ENCODE measurements around the gene NNAT.
"Not testable (repeated sequence)": the region's sequence is repeated elsewhere in the genome, so short reads cannot be mapped to it uniquely, and the experiment has no call there.

The NNAT gene

DNA sequence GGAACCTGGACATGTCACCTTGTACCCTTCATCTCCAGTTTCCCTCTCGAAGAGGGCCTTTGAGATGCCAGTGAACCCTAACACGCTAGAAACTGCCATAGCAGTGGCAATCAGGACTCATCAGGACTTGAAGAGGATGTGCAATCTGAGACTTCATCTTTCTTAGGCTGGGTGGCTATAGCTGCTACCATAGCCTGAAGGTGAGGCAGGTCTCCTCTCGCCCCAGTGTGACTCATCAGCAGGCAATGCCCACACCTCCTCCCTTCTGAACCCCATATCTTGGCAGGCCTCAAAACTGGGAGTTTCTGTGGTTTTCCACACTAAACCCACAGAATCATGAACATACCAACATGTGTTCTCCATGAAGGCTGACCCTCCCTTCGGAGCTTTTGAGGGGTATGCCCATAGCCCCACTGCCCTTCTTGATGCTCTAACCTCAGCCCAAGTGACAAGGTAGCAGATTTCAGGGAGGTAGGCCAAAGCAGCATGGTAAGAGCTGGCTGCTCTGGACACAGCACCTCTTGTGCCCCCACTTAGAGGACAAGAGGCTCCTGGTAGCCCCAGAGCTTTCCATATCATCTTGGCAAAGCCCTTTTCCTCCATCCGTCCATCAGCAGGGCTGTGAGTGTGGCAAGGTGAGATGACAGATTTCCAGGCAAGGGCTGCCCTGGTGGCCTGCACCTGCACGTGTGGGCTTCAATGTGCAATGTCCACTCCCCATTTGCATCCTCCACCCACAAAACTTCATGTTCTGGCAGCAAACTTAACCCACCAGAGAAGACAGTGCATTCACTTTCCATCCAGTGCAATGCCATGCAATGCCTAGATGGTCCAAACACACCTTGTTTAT, 4.0 kb downstream of the NNAT start:
- peak in 1 of 2 donors; percentile 16 for DNase-seq

DNA sequence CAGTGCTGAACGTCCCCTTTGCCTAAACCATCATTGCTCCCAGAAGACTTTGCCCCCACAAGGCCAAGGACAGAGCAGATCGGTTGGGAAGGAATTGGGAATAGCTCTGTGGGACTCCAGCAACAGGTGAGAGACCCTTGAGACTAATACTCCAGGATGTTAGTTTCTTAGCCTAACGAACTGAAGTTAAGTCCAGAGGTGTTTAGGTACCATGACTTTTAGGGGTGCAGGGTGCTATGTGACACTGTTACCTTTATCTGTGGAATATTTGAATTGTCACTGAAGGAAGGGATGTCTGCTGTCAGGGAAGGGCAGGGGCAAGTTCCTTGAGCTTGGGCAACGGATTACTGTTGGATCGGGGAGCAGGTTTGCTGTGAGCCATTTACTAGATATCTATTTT, 4.8 kb downstream of the NNAT start:
- no peak for DNase-seq

DNA sequence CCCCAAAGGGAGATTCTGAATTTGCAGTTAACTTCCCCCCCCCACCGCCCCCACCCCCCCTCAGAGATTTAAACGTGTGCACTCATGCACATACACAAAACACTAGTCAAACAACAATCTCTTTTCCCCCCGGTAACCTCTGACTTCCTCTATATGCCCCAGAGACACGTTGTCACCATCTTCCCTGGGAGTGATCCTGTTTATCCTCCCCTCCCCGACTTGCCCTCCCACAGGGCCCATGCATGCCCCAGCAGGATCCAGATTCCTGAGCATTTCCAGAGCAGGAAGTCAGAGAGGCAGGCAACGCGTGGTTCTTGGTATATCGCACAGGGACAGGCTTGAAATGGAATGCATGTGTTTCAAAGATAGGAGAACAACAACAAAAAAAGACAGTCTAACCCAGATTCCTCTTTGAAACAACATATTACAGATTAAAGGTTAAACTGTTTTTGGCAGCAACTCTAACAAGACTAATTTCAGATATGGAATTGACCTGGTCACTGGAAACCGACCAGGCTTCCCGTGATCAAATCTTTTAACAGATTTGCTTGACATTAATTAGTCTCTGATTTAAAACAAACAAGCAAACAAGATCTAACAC, 5.3 kb downstream of the NNAT start:
- no peak for DNase-seq

DNA sequence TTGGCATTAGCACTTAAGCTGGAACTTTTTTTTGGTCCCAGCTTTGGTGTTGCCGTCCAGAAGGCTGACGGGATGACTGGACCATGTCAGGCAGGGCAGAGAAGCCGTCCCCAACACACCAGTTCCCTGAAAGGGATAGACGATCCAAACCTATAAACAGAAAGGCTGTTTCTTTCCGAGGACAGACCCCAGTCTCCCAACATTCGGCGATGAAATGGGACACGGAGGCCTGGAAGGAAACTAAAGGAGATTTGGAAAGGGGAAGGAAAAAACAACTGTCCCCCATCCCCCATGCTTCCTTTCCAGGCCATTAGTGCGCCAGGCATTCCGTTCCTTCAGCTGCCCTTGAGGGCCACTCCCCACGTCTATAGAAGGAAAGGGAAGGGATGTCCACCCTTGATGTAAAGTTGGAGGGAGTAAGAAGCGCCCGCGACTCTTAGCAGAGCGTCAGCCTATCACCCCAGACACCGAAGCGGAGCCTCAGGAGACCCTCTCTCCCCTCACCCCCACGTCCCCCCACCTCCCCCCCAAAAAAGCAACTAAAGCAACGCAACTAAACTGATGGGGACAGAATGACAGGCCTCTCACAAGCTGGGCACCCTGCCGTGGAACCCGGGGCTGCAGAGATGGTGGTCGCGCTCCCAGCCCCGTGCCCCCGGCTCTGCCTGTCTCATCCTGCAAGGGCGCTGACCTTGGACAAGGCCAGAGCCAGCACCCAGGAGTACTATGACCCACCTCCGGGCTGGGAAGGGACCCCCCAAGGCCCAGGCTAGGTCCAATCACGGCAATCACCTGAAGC, 6.0 kb downstream of the NNAT start:
- no peak for DNase-seq

DNA sequence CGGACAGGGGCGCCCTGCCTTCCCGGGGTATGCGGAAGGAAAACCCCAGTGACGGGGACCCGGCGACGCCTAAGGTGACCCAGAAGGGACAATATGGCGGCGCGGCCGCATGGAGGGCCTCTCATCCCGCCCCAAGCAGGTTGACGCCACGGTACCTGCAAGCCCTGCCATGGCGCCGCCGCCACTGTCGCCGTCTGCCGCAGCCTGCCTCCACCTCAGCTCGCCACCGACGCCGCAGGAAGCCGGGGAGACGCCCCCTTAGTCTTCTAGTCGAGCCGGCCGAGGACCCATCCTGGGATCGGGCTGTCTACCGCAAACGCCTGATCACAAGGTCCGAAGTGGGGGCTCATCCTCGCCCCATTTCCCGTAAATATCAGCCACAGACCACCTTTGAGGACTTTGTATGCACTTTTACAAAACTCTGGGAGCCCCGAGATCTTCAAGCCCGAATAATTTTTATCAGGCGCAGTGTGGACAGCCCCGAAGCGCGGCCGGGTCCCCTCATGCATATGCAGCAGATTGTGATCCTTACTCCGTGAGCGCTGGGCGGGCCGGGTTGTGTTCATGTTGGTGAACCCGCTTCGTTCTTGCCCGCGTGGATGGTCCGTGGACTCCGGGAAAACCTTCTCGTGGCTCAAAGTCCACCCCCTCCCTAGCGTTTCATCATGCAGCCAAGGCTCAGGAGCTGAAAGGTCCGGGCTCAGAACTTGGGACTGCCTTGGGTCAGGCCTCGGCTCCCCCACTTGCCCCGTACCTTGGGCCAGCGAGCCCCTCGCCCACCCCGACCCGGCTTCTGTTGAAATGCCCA, 6.8 kb downstream of the NNAT start, which contains the start of gene BLCAP:
TSS of gene BLCAP (minus strand) at position 239 of the 808 bp plus-strand sequence. CDS start 8,702 bp downstream, outside the sequence.
- peak; percentile 93 for DNase-seq

DNA sequence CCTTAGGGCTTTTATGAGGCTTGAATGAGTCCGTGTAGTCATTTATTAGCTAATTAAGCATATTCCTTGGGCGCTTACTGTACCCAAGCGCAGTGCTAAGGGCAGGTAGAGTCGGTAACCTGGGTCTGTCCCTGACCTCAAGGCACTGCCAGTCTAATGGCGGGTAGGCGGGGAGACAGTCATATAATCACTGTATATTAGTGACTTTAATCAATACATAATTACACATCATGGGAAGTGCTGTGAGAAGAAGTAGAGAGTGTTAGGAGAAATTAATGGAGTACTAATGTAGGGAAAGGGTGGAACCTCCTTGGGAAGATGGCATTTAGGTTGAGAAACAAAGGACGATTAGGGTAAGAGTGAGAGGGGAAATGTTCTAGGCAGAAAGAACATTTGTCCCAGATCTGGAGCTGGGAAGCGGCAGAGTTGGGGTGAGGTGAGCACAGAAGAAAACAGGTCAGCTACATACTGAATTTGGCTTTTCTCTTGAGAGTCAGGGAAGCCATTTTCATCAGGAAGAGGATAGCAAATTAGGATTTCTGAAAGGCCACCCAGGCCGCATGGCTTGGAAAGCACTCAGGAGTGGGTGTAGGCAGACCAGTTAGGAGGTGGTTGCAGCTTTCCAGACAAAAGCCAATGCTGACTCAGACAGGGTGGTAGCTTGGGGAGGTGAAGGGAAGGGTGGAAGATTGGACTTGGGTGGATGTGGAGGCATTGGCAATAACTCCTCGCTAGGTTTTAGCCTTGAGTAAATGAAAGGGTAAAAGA, 7.6 kb downstream of the NNAT start:
- DNase-seq = no peak

DNA sequence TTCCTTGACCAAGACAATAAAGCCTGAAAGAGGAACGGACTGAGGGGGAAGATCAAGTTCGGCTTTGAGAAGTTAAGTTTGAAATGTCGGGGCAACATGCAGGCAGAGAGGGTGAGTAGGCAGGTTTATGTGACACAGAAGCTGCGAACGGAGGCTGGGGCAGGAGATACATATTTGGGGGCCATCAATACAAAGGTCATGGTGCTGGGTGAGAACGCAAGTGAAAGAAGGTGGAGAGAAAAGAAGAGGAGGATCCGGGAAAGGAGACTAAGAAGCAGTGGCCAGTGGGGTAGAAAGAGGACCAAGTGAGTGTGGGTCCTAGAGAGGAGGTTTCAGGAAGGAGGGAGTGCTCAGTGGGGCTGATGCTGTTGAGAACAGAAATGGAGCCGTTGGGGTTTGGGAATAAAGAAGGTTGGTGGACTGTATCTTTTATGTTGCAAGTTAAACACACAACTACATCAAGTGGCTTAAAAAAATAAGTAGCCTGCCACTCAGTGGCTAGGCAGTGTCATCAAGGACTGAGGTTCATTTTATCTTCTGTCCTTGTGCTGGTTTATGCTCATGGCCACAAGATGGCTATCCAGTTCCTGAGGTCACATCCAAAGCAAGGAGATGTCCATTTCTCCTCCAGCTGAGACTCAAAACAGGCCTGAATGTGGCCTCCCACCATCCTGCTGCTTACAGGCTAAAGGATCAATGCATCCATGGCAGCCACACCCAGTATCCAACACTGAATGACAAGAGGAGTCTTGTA, 8.3 kb downstream of the NNAT start:
- no peak for DNase-seq

DNA sequence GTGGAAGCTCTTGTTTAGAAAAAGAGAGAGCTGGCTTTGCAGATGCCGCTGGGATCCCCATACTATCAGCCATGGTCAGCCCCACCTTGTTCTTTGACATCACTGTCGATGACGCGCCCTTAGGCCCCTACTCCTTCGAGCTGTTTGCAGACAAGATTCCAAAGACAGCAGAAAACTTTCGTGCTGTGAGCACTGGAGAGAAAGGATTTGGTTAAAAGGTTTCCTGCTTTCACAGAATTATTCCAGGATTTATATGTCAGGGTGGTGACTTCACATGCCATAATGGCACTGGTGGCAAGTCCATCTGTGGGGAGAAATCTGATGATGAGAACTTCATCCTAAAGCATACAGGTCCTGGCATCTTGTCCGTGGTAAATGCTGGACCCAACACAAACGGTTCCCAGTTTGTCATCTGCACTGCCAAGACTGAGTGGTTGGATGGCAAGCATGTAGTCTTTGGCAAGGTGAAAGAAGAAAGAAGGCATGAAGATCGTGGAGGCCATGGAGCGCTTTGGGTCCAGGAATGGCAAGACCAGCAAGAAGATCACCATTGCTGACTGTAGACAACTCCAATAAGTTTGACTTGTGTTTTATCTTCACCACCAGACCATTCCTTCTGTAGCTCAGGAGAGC, 9.0 kb downstream of the NNAT start:
- no peak for DNase-seq

DNA sequence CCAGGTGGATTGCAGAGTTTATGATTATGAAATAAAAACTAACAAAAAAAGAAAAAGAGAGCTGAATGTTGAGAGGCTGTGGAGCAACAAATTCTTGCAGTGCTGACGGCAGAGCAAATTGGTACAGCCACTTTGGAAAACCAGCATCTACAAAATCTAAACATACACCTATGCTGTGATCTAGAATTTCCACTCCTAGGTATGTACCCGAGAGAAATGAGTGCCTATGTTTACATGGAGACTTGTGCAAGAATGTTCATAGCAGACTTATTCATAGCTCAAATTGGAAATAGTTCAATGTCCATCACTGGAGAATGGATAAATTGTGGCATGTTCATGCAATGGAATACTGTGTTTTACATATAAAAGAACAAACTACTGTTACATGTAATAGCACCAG, 9.6 kb downstream of the NNAT start:
- DNase-seq = no peak

DNA sequence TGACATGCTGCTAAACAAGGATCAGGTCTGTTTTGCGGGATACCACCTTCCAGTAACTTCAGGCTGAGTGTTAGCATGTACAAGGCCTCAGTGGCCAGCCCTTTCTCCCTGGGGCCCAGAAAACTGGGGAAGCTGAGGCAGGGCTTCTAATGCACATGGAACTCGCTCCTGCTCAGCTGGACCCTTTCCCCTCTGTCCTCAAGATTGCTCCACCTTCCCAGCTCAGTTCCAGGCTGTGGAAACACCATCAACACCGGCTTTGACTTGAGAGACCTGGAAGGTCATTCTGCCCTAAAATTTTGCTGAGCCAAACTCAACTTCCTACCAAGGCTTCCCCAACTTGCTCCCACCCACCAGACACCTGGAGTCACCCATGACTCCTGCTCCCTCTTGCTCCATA, 10.8 kb downstream of the NNAT start:
- DNase-seq = no peak

DNA sequence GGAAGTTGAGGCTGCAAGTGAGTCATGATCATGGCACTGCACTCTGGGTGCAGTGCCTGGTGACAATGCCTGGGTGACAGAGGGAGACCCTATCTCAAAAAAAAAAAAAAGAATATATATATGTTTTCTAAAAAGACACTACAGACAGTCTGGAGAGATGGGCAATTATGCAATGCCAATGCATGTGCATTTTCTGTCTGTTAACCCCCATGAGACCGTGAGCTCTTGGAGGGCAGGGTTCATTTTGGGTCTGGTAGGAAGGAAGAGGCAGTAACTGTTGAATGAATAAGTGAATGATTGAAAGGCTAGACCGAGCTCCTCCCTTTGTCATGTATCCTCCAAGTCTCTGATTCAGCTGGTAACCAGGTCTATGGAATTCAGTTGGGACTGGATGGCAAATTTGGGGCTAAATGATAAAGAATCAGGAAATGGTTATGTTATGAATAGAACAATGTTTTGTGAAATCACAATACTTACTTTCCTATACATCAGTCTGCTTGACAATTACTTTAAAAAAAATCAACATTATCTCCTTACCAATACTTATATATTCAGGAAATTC, 12.2 kb downstream of the NNAT start:
- DNase-seq = no peak

DNA sequence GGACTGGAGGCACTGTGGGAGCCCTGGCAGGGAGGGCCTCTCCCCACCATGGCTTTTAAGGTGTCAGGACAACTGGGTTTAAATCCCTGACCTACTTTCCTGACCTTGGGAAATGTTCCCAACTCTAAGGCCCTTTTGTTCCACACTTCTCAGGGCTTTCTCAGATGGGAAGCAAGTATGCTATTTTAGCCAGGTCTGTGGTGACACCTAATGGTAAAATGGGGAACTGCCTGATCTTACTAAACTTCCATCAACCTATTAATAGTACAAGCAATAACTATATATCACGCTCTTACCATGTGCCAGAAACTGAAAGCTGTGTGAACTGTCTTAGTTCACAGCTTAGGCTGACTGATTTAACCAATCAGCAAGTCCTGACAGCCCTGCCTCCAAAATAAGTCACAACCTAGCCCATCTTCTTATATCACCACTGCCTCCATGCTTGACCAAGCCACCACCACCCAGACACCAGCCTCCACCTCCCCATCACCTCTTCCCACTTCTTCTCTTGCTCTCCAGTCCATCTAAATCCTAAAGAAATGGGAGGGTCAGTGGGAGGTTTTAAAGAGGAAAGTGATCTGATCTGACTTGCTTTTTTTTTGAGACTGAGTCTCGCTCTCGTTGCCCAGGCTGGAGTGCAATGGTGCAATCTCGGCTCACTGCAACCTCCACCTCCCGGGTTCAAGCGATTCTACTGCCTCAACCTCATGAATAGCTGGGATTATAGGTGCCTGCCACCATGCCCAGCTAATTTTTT, 13.5 kb downstream of the NNAT start:
- DNase-seq = peak; percentile 41 to 78

DNA sequence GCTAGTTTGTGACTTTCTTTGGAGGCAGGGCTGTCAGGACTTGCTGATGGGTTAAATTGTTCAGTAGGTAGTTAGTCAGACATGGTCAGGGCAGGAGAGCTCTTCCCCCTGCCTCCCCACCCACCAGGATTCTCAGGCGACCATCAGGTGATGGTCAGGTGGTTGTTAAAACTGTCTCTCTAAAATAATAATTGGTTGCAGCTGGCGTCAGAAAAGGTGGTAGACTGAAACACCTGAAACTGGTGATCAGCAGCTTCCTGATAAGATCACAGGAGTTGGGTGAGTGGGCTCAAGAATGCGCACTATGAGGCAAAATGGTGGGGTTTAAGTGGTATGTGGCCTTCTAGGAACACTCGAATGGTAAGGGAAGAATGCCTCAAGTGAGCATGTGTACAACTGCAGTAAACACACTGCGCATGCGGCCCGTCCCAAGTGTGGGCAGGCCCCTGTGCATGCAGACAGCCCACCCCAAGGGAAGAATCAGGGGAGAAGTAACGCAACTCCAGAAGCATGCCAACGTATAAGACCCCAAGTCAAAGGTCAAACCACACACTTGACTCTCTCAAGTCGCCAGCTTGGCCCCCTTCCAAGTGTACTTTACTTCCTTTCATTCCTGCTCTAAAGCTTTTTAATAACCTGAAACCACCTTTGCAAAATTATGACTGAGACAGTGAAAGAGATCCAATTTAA, 14.5 kb downstream of the NNAT start:
- DNase-seq = no peak

DNA sequence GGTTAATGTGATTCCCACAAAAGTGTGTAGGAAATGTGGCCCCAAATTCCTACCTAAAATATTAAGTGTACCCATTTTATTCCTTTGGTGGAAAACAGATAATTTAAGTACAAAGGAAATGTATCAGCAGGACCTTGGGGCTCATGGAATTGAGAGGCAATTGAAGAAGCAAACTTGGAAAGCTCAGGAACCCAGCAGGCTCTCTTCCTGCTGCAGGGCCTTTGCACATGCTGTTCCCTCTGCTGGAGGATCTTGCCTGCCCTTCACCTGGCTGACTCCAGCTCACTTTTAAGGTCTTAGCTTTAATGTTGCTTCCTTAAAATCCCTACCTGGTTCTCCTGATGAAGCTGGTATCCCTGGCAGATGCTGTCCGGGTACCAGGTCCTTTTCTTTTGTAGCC, 16.5 kb downstream of the NNAT start:
- no peak for DNase-seq

DNA sequence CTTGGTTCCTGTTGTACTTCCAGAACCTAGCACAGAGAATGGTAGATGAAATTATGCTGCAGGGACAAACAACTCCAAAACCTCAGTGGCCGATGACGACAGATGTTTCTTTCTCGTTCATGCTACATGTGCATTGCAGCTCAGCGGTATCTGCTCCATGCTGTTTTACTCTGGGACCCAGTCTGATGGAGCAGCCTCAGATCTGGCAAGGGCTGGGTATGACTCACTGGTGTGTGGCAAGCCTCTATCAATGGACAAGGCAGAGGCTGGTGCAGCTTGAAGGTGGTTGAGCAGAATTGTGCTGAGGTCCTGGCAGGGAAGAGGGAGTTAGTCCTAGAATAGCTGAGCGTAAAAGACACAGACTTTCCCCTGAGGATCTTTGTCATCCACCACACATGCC, 17.0 kb downstream of the NNAT start:
- DNase-seq = no peak

DNA sequence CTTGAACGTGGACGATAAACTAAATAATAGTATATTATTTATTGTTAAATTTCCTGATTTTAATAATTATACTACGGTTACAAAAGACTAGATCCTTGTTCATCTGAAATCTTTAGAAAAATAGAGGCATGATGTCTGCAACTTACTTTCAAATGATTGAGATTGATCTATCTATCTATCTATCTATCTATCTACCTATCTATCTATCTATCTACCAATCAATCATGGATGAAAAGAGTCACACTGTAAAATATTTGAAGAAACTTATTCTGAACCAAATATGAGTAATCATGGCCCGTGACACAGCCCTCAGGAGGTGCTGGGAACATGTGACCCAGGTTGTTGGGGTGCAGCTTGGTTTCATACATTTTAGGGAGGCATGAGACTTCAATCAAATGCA, 18.4 kb downstream of the NNAT start:
- no peak for DNase-seq

DNA sequence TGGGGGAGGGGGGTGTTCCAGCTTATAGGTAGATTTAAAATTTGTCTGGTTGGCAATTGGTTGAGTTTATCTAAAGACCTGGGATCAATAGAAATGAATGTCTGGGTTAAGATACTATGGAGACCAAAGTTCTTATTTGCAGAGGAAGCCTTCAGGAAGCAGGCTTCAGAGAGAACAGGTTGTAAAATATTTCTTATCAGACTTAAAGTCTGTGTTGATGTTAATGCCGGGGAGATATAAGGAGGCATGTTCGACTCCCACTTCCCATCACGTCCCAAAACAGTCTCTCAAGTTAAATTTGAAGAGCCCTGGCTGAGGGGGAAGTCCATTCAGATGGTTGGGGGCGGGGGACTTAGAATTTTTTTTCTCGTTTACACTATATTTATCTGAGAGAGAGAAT, 19.0 kb downstream of the NNAT start:
- no peak for DNase-seq

DNA sequence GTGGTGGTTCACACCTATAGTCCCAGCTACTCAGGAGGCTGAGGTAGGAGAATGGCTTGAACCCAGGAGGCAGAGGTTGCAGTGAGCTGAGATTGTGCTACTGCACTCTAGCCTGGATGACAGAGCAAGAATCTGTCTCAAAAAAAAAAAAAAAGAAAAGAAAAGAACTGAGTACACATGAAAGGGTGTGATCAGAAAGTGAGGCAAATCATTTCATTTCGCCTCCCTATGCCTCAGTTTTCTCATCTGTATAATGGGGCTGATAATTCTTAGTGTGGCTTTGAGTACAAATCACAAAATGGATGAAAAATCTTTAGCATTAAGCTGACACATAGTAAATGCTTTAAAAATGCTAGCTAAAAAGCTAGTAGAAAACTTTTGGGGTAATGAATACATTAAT, 19.8 kb downstream of the NNAT start:
- not testable (repeated sequence) for DNase-seq

DNA sequence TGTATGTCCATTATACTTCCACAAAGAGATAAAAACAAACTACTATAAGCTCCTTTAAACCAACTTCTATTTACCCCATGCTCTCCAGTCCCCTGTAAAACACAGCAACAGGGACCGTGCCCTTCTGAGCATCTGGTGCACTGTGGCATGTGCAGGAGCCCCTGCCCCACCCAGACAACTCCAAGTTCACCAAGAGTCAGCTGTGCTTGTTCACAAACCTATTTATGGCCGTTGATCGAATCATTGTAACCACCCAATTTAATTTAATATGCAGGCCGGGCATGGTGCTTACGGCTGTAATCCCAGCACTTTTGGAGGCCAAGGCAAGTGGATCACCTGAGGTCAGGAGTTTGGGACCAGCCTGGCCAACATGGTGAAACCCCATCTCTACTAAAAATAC, 20.3 kb downstream of the NNAT start:
- no peak for DNase-seq
